Upper lobe of left lung (tissue), 4 donors: ENCODE data around the gene AGAP1.

Experiments
- CTCF ChIP-seq, 6 experiments: fragments of 450-650 bp in 4 of 6; fragments of 200-600 bp in 2 of 6; sonication (generic) in 2 of 6; IDR thresholded peaks; one replicate each; pipeline ENCODE4 v1.5.1; 2016 to 2019; ENCODE audit warnings: antibody characterized with exemption in 6 of 6
- EP300 ChIP-seq, 4 donors: sonication (generic); formaldehyde crosslinking; IDR thresholded peaks; one replicate each; pipeline ENCODE4 v1.5.1; 2017; ENCODE audit warnings: antibody characterized with exemption in 4 of 4, control low read depth in 2 of 4
- POLR2A ChIP-seq, 4 donors: fragments of 450-650 bp; IDR thresholded peaks; one replicate each; pipeline ENCODE4 v1.5.1; 2016 to 2017; ENCODE audit warnings: antibody characterized with exemption in 4 of 4, mild to moderate bottlenecking in 2 of 4
- POLR2AphosphoS5 ChIP-seq, 2 donors: sonication (generic); formaldehyde crosslinking; IDR thresholded peaks; one replicate each; pipeline ENCODE4 v1.5.1; 2017; ENCODE audit warnings: antibody characterized with exemption in 2 of 2

- TF ChIP-seq CTCF (IDR thresholded peaks at IDR 0.05) (no peak), POLR2A (IDR thresholded peaks at IDR 0.05) (no peak), EP300 (IDR thresholded peaks at IDR 0.05) (no peak), POLR2AphosphoS5 (IDR thresholded peaks at IDR 0.05) (no peak)
Measured at GRCh38 chr2:235675678-235676535, 182.1 kb downstream of the AGAP1 start.
